ENCODE data around the gene FRMPD2. TPM values are rescaled to one million over a fixed set of nuclear protein-coding genes. Genes with fewer than 3 reads are reported as not detected.

FRMPD2 gene
- polyA plus RNA-seq, 1 donor from 2014 or later = 0.14 TPM

- Histone ChIP-seq H4K20me1 (ENCODE audit: insufficient read depth) (no peaks in the 10 kb centered on the region), H3K27ac (ENCODE audit: low read length) (no peak overlapping the region), H3K4me2 (ENCODE audit: low read length) (no peak overlapping the region), H3K9ac (ENCODE audit: low read length) (no peak overlapping the region), H3K36me3 (ENCODE audit: insufficient read depth, low read length) (no peaks in the 10 kb centered on the region), H3K79me2 (replicated peaks; ENCODE audit: insufficient read depth, low read length) (no peaks in the 10 kb centered on the region), H3F3A (ENCODE audit: insufficient read depth, low read length, poor library complexity, severe bottlenecking) (no peaks in the 10 kb centered on the region), H3K9me2 (ENCODE audit: insufficient read depth, low read length) (no peaks in the 10 kb centered on the region), H2AFZ (ENCODE audit: low read depth, low read length) (no peak overlapping the region), H3K27me3 (ENCODE audit: insufficient read depth, low read depth, low read length) (no peaks in the 10 kb centered on the region), H3K4me3 (ENCODE audit: low read length) (no peak overlapping the region), H3K9me3 (ENCODE audit: low read length) (no peaks in the 10 kb centered on the region)
- TF ChIP-seq SMC3 (conservative IDR thresholded peaks at IDR 0.05; ENCODE audit: poor library complexity) (no peak), EP300 (conservative IDR thresholded peaks at IDR 0.05; ENCODE audit: poor library complexity, severe bottlenecking) (no peak), EZH2 (IDR thresholded peaks at IDR 0.05; ENCODE audit: borderline replicate concordance, insufficient read depth, low read length, poor library complexity, severe bottlenecking) (no peak), REST (IDR thresholded peaks at IDR 0.05; ENCODE audit: borderline replicate concordance) (no peak)
Measured at GRCh38 chr10:48237259-48238250, 36.9 kb downstream of the FRMPD2 start.

- Histone ChIP-seq H3K9me3 (ENCODE audit: low read length) (no peaks in the 10 kb centered on the region), H3K4me2 (ENCODE audit: low read length) (no peak overlapping the region), H3K27ac (ENCODE audit: low read length) (no peak overlapping the region), H3K27me3 (ENCODE audit: insufficient read depth, low read depth, low read length) (no peaks in the 10 kb centered on the region), H3K9ac (ENCODE audit: low read length) (no peak overlapping the region), H3K9me2 (ENCODE audit: insufficient read depth, low read length) (no peaks in the 10 kb centered on the region), H3K79me2 (replicated peaks; ENCODE audit: insufficient read depth, low read length) (no peaks in the 10 kb centered on the region), H2AFZ (ENCODE audit: low read depth, low read length) (no peak overlapping the region), H4K20me1 (ENCODE audit: insufficient read depth) (no peaks in the 10 kb centered on the region), H3K4me3 (ENCODE audit: low read length) (no peak overlapping the region), H3F3A (ENCODE audit: insufficient read depth, low read length, poor library complexity, severe bottlenecking) (no peaks in the 10 kb centered on the region), H3K36me3 (ENCODE audit: insufficient read depth, low read length) (no peaks in the 10 kb centered on the region)
- no peak for TF ChIP-seq EZH2 (IDR thresholded peaks at IDR 0.05; ENCODE audit: borderline replicate concordance, insufficient read depth, low read length, poor library complexity, severe bottlenecking)
- no peak for TF ChIP-seq EP300 (conservative IDR thresholded peaks at IDR 0.05; ENCODE audit: poor library complexity, severe bottlenecking)
- no peak for TF ChIP-seq TAF1 (IDR thresholded peaks at IDR 0.05; ENCODE audit: low read depth)
- TF ChIP-seq REST (IDR thresholded peaks at IDR 0.05; ENCODE audit: borderline replicate concordance) = no peak
- TF ChIP-seq MXI1 (conservative IDR thresholded peaks at IDR 0.05; ENCODE audit: poor library complexity, severe bottlenecking) = no peak
- no peak for TF ChIP-seq POLR2AphosphoS5 (IDR thresholded peaks at IDR 0.05)
- no peak for TF ChIP-seq SMC3 (conservative IDR thresholded peaks at IDR 0.05; ENCODE audit: poor library complexity)
- no peak for TF ChIP-seq RAD21 (conservative IDR thresholded peaks at IDR 0.05)
- TF ChIP-seq CTCF (IDR thresholded peaks at IDR 0.05; ENCODE audit: poor library complexity, severe bottlenecking) = no peak
Measured at GRCh38 chr10:48236199-48236621, 38.3 kb downstream of the FRMPD2 start.
